H1 (cell line): ENCODE results near the gene UPF1. TPM values are rescaled to one million over a fixed set of nuclear protein-coding genes. Genes with fewer than 3 reads are reported as not detected.

Experiments used
- CTCF ChIA-PET: fragments of 300-600 bp; sonication (Branson Sonifier 250); formaldehyde crosslinking; loops from one replicate; lab custom pipeline; 2021; ENCODE audit not compliant: partially characterized antibody; lab: Charles Lee
- POLR2A ChIA-PET: fragments of 300-600 bp; sonication (Branson Sonifier 250); formaldehyde crosslinking; loops from one replicate; lab custom pipeline; 2021; ENCODE audit warnings: inconsistent platforms; ENCODE audit not compliant: partially characterized antibody; lab: Charles Lee
- DNase-seq, 2 experiments: peaks; one replicate each; pipeline versions ENCODE4 v3.0.0 to v3.0.0-alpha.2; 2010 to 2022; ENCODE audit warnings: low spot score in 2 of 2, low read depth in 1 of 2, mixed read lengths in 1 of 2
- FAIRE-seq: peaks from 2 replicates; lab custom pipeline; 2011; peaks lifted over from hg19 to GRCh38; lab: Jason Lieb, UNC
- H2AFZ ChIP-seq: 2 replicates; pipeline ENCODE4 v1.8.1; 2012; ENCODE audit warnings: low read length, inconsistent platforms
- H2AK5ac ChIP-seq: 2 replicates; pipeline ENCODE4 v1.6.1; 2013; ENCODE audit warnings: low read depth, low read length
- H2BK120ac ChIP-seq: replicated peaks from 2 replicates; pipeline ENCODE3; 2013; ENCODE audit warnings: low read depth, low read length, inconsistent platforms
- H2BK12ac ChIP-seq: 2 replicates; pipeline ENCODE4 v1.6.1; 2013; ENCODE audit warnings: low read depth, low read length
- H2BK15ac ChIP-seq: 2 replicates; pipeline ENCODE4 v1.6.1; 2013; ENCODE audit warnings: low read length
- H2BK20ac ChIP-seq: 2 replicates; pipeline ENCODE4 v1.6.1; 2013; ENCODE audit warnings: low read length
- H2BK5ac ChIP-seq: 2 replicates; pipeline ENCODE4 v1.6.1; 2013; ENCODE audit warnings: low read depth, low read length
- H3K14ac ChIP-seq: 2 replicates; pipeline ENCODE4 v1.6.1; 2013; ENCODE audit warnings: inconsistent platforms; ENCODE audit not compliant: insufficient read length
- H3K18ac ChIP-seq: 2 replicates; pipeline ENCODE4 v1.6.1; 2013; ENCODE audit warnings: low read length; ENCODE audit errors: extremely low read depth
- H3K23ac ChIP-seq: 2 replicates; pipeline ENCODE4 v1.6.1; 2013; ENCODE audit warnings: inconsistent platforms; ENCODE audit not compliant: insufficient read length
- H3K23me2 ChIP-seq: 2 replicates; pipeline ENCODE4 v1.6.1; 2013; ENCODE audit warnings: low read depth, low read length
- H3K27ac ChIP-seq: 2 replicates; pipeline ENCODE4 v1.6.1; 2011; ENCODE audit warnings: low read depth, low read length, inconsistent platforms
- H3K27me3 ChIP-seq, 4 experiments: replicated peaks in 1 of 4; 1 replicate in 1 of 4; 2 replicates in 3 of 4; pipeline versions ENCODE4 v1.6.1 to v1.8.1; 2011 to 2013; ENCODE audit warnings: low read length in 3 of 4, mild to moderate bottlenecking in 3 of 4, inconsistent platforms in 2 of 4, mixed read lengths in 2 of 4, moderate library complexity in 1 of 4; ENCODE audit not compliant: control insufficient read depth in 3 of 4, insufficient read depth in 3 of 4; ENCODE audit errors: extremely low read depth in 1 of 4
- H3K36me3 ChIP-seq, 4 experiments: 2 replicates each; pipeline versions ENCODE4 v1.6.1 to v1.8.1; 2011 to 2013; ENCODE audit warnings: mild to moderate bottlenecking in 4 of 4, low read length in 3 of 4, moderate library complexity in 2 of 4, control low read depth in 1 of 4, inconsistent platforms in 1 of 4; ENCODE audit not compliant: insufficient read depth in 4 of 4, control insufficient read depth in 2 of 4
- H3K4ac ChIP-seq: replicated peaks from 2 replicates; pipeline ENCODE3; 2013; ENCODE audit warnings: low read length, low read depth, mixed read lengths, inconsistent platforms; ENCODE audit not compliant: insufficient read length
- H3K4me1 ChIP-seq, 4 experiments: replicated peaks in 1 of 4; 1 replicate in 1 of 4; 2 replicates in 3 of 4; pipeline versions ENCODE4 v1.6.1 to v1.8.1; 2011 to 2013; ENCODE audit warnings: low read length in 3 of 4, inconsistent platforms in 2 of 4, mixed read lengths in 1 of 4; ENCODE audit not compliant: insufficient read depth in 4 of 4, control insufficient read depth in 3 of 4
- H3K4me2 ChIP-seq, 2 experiments: 2 replicates each; pipeline versions ENCODE4 v1.6.1 to v1.8.1; 2011 to 2013; ENCODE audit warnings: low read depth in 2 of 2, low read length in 2 of 2, control low read depth in 1 of 2, inconsistent platforms in 1 of 2, mild to moderate bottlenecking in 1 of 2; ENCODE audit not compliant: insufficient read depth in 1 of 2
- H3K4me3 ChIP-seq, 4 experiments: fragments of 200-600, 300-600 bp in 1 of 4; sonication (generic), shearing (Covaris generic), sonication (Bioruptor Twin) in 1 of 4; 2 replicates each; pipeline versions ENCODE4 v1.5.1 to v1.8.1; 2011 to 2016; ENCODE audit warnings: low read length in 4 of 4, low read depth in 3 of 4, control low read depth in 2 of 4, inconsistent platforms in 2 of 4, mild to moderate bottlenecking in 2 of 4, mixed read lengths in 1 of 4, moderate library complexity in 1 of 4; ENCODE audit not compliant: insufficient read depth in 2 of 4; ENCODE audit errors: extremely low read depth in 1 of 4
- H3K56ac ChIP-seq: replicated peaks from 2 replicates; pipeline ENCODE3; 2013; ENCODE audit warnings: low read depth, mild to moderate bottlenecking, mixed read lengths, low read length, inconsistent platforms; ENCODE audit not compliant: insufficient read length
- H3K79me1 ChIP-seq: 2 replicates; pipeline ENCODE4 v1.6.1; 2013; ENCODE audit warnings: low read depth, low read length, control low read depth
- H3K79me2 ChIP-seq, 2 experiments: 2 replicates each; pipeline versions ENCODE4 v1.6.1 to v1.8.1; 2012 to 2013; ENCODE audit warnings: low read length in 2 of 2, mild to moderate bottlenecking in 2 of 2, inconsistent platforms in 1 of 2; ENCODE audit not compliant: insufficient read depth in 2 of 2, control insufficient read depth in 1 of 2
- H3K9ac ChIP-seq, 4 experiments: replicated peaks in 1 of 4; 1 replicate in 1 of 4; 2 replicates in 3 of 4; pipeline versions ENCODE4 v1.6.1 to v1.8.1; 2011 to 2013; ENCODE audit warnings: low read depth in 3 of 4, low read length in 3 of 4, control low read depth in 2 of 4, mild to moderate bottlenecking in 2 of 4, moderate library complexity in 2 of 4, inconsistent platforms in 1 of 4; ENCODE audit errors: extremely low read depth in 1 of 4
- H3K9me3 ChIP-seq, 2 experiments: 2 replicates each; pipeline versions ENCODE4 v1.6.1 to v1.8.1; 2012 to 2013; ENCODE audit warnings: mild to moderate bottlenecking in 2 of 2, moderate library complexity in 2 of 2, control low read depth in 1 of 2, inconsistent platforms in 1 of 2, low read depth in 1 of 2, low read length in 1 of 2, mixed read lengths in 1 of 2; ENCODE audit not compliant: insufficient read depth in 2 of 2
- H4K20me1 ChIP-seq, 2 experiments: replicated peaks in 1 of 2; 2 replicates each; pipeline versions ENCODE3 to v1.8.1; 2011 to 2013; ENCODE audit warnings: inconsistent platforms in 2 of 2, low read length in 2 of 2, mild to moderate bottlenecking in 1 of 2; ENCODE audit not compliant: insufficient read depth in 2 of 2, control insufficient read depth in 1 of 2
- H4K5ac ChIP-seq: 2 replicates; pipeline ENCODE4 v1.6.1; 2013; ENCODE audit warnings: low read length, low read depth, mixed read lengths, inconsistent platforms; ENCODE audit not compliant: insufficient read length
- H4K8ac ChIP-seq: 2 replicates; pipeline ENCODE4 v1.8.0; 2013; ENCODE audit warnings: mild to moderate bottlenecking, moderate library complexity, low read length, inconsistent platforms; ENCODE audit not compliant: insufficient read depth; ENCODE audit errors: extremely low read depth
- H4K91ac ChIP-seq: replicated peaks from 2 replicates; pipeline ENCODE3; 2013; ENCODE audit warnings: low read length, mixed read lengths, inconsistent platforms; ENCODE audit not compliant: insufficient read length
- CTBP2 ChIP-seq: IDR thresholded peaks from 2 replicates; pipeline ENCODE4 v1.7.0; 2011; ENCODE audit warnings: borderline replicate concordance, mild to moderate bottlenecking, moderate library complexity, mixed read lengths, low read length; ENCODE audit not compliant: insufficient read depth, insufficient read length
- KDM5A ChIP-seq: fragments of 200-600 bp; IDR thresholded peaks from 2 replicates; pipeline ENCODE4 v1.7.1; 2012; ENCODE audit warnings: mild to moderate bottlenecking, low read length, inconsistent platforms, mixed read lengths
- MAX ChIP-seq: IDR thresholded peaks from 2 replicates; pipeline ENCODE4 v1.6.1; 2012; ENCODE audit warnings: inconsistent platforms
- RFX5 ChIP-seq: IDR thresholded peaks from 2 replicates; pipeline ENCODE4 v1.6.1; 2011; ENCODE audit warnings: low read depth, low read length, improper control_type of control experiment, borderline replicate concordance
- SAP30 ChIP-seq: fragments of 300-600 bp; sonication (generic); IDR thresholded peaks from 2 replicates; pipeline ENCODE4 v1.7.1; 2012; ENCODE audit warnings: low read length, moderate library complexity, mild to moderate bottlenecking, inconsistent platforms; ENCODE audit not compliant: insufficient read depth, insufficient replicate concordance
- WGBS, 2 experiments: shearing (Covaris generic) in 1 of 2; methylation state at CpG; one replicate each; pipeline versions ENCODE4 v1.1.6 to v1.1.7; 2013 to 2015; ENCODE audit warnings: low lambda C conversion rate in 2 of 2, mixed read lengths in 2 of 2, inconsistent platforms in 1 of 2, low coverage in 1 of 2, missing lambda C conversion rate in 1 of 2; ENCODE audit not compliant: insufficient replicate concordance in 2 of 2, insufficient coverage in 1 of 2, insufficient read length in 1 of 2; ENCODE audit errors: extremely low coverage in 1 of 2, missing lambda C conversion rate in 1 of 2; 5-methylcytosine and 5-hydroxymethylcytosine counted together
- polyA plus RNA-seq, 7 experiments: library from polyadenylated mRNA; depleted of rRNA in 3 of 7; stranded (reverse) in 5 of 7; unstranded in 2 of 7; fragments of >200 nt in 5 of 7; fragments of 200-250 nt in 2 of 7; gene quantifications; 1 replicate in 5 of 7; 2 replicates in 1 of 7; 4 replicates in 1 of 7; pipeline versions ENCODE4 v1.2.1 to v1.2.3, GENCODE V29; 2011 to 2013; ENCODE audit warnings: missing spikeins in 2 of 7, mixed read lengths in 2 of 7
- total RNA-seq: library from RNA; stranded (reverse); fragmentation: NEBNext Ultra II Directional; extraction: Animal tissue kit (Norgen Biotek cat#: 25700); gene quantifications from 2 replicates; pipeline ENCODE4 v1.2.1, GENCODE V29; 2021
- TF ChIP-seq, protein P1 (sequence below): IDR thresholded peaks from 2 replicates; pipeline ENCODE4 v1.6.1; 2011; ENCODE audit warnings: low read length, improper control_type of control experiment
- TF ChIP-seq, protein P2 (sequence below), 3 experiments: IDR thresholded peaks; 1 replicate in 2 of 3; 2 replicates in 1 of 3; pipeline versions ENCODE4 v1.5.1 to v1.6.1; 2011; ENCODE audit warnings: low read length in 3 of 3, mild to moderate bottlenecking in 3 of 3, inconsistent platforms in 2 of 3, low read depth in 1 of 3, moderate library complexity in 1 of 3; ENCODE audit not compliant: insufficient read depth in 1 of 3; ENCODE audit errors: control extremely low read depth in 1 of 3

The UPF1 gene
- total and polyA plus RNA-seq, 2 of the 8 experiments (the other 6 are each of a cell fraction or from before 2014, with no cell fraction given), result 46.4 to 62.0 TPM

- no peak for DNase-seq
- no peak overlapping the region for H2BK15ac ChIP-seq
- POLR2A ChIA-PET, result interaction anchor here (0.9 to 1.2 kb wide), 2 partner anchors 9 to 263 kb away, joined by 3 read pairs; no protein-coding TSS in a partner anchor
- no peak overlapping the region for H2AFZ ChIP-seq
- H4K91ac ChIP-seq, result no peak overlapping the region
- H3K4ac ChIP-seq, result no peak overlapping the region
- no peaks in the 10 kb centered on the region for H3K23me2 ChIP-seq
- H3K9me3 ChIP-seq, result no peaks in the 10 kb centered on the region
- no peak for FAIRE-seq
- H3K56ac ChIP-seq, result no peak overlapping the region
- 94% methylated on average over 22 of the region's 22 CpGs; no CpG with 5 or more reads in 1 of the 2 experiments for WGBS, 2 experiments
- no peak overlapping the region for H3K18ac ChIP-seq
- peaks cover 16 to 23% of the 10 kb centered on the region in 2 experiments for H4K20me1 ChIP-seq
- H3K79me2 ChIP-seq, result no peaks in the 10 kb centered on the region
- peaks cover 56 to 91% (median 82%) of the 10 kb centered on the region in 4 experiments; a peak in 7 of 8 replicates for H3K36me3 ChIP-seq
- H3K4me3 ChIP-seq, result no peak overlapping the region
- CTCF ChIA-PET, result interaction anchor here (0.6 to 15.1 kb wide), 13 partner anchors 9 to 387 kb away, joined by 3 to 247 read pairs (median 4); no protein-coding TSS in a partner anchor
- H3K14ac ChIP-seq, result no peak overlapping the region
- no peak overlapping the region for H2BK120ac ChIP-seq
- H3K27me3 ChIP-seq, result no peaks in the 10 kb centered on the region
- peak overlapping the region; percentile 38; the same call in 1 of the 2 replicates for H4K8ac ChIP-seq
- no peak overlapping the region for H2BK20ac ChIP-seq
- H2BK5ac ChIP-seq, result no peak overlapping the region
- H3K27ac ChIP-seq, result no peak overlapping the region
- H3K23ac ChIP-seq, result no peak overlapping the region
- H3K9ac ChIP-seq, result no peak overlapping the region
- H2AK5ac ChIP-seq, result no peak overlapping the region
- no peaks in the 10 kb centered on the region for H3K79me1 ChIP-seq
- no peak overlapping the region for H2BK12ac ChIP-seq
- H3K4me1 ChIP-seq, result no peaks in the 10 kb centered on the region
- no peak overlapping the region for H3K4me2 ChIP-seq
- H4K5ac ChIP-seq, result no peak overlapping the region
- TF ChIP-seq SAP30 (no peak), RFX5 (no peak), KDM5A (no peak), MAX (no peak), CTBP2 (no peak)
- TF ChIP-seq, protein P1, sequence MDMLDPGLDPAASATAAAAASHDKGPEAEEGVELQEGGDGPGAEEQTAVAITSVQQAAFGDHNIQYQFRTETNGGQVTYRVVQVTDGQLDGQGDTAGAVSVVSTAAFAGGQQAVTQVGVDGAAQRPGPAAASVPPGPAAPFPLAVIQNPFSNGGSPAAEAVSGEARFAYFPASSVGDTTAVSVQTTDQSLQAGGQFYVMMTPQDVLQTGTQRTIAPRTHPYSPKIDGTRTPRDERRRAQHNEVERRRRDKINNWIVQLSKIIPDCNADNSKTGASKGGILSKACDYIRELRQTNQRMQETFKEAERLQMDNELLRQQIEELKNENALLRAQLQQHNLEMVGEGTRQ, result no peak
- TF ChIP-seq, protein P2, sequence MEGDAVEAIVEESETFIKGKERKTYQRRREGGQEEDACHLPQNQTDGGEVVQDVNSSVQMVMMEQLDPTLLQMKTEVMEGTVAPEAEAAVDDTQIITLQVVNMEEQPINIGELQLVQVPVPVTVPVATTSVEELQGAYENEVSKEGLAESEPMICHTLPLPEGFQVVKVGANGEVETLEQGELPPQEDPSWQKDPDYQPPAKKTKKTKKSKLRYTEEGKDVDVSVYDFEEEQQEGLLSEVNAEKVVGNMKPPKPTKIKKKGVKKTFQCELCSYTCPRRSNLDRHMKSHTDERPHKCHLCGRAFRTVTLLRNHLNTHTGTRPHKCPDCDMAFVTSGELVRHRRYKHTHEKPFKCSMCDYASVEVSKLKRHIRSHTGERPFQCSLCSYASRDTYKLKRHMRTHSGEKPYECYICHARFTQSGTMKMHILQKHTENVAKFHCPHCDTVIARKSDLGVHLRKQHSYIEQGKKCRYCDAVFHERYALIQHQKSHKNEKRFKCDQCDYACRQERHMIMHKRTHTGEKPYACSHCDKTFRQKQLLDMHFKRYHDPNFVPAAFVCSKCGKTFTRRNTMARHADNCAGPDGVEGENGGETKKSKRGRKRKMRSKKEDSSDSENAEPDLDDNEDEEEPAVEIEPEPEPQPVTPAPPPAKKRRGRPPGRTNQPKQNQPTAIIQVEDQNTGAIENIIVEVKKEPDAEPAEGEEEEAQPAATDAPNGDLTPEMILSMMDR (IDR thresholded peaks at IDR 0.05; ENCODE audit: control extremely low read depth in 1 of 3, insufficient read depth in 1 of 3, low read depth in 1 of 3, low read length in 3 of 3), result peak; percentile 41 to 63 (median 58); a peak in 3 of 4 replicates
Measured at GRCh38 chr19:18856385-18857126, 24.8 kb downstream of the UPF1 start.
